Loucy (cell line): ENCODE data around the gene SLFN11.

Experiments used
- CTCF ChIP-seq: fragments of 200-600 bp; sonication (generic); conservative IDR thresholded peaks from 2 replicates; pipeline ENCODE4 v1.5.1; 2014; ENCODE audit warnings: mild to moderate bottlenecking, antibody characterized with exemption, low read length
- EZH2phosphoT487 ChIP-seq: fragments of 200-600 bp; IDR thresholded peaks from 2 replicates; pipeline ENCODE4 v1.6.1; 2018; ENCODE audit warnings: antibody characterized with exemption, mild to moderate bottlenecking, moderate library complexity, borderline replicate concordance

- TF ChIP-seq CTCF (no peak), EZH2phosphoT487 (no peak)
Measured at GRCh38 chr17:35377068-35377467, 3.6 kb upstream of the SLFN11 start.
